Measurements from ENCODE around the gene CFAP53. TPM values are rescaled to one million over a fixed set of nuclear protein-coding genes. Genes with fewer than 3 reads are reported as not detected.
"Not testable (repeated sequence)": the region's sequence is repeated elsewhere in the genome, so short reads cannot be mapped to it uniquely, and the experiment has no call there.

CFAP53 gene
- total RNA-seq, 1 donor from 2014 or later: 0.69 TPM

DNA sequence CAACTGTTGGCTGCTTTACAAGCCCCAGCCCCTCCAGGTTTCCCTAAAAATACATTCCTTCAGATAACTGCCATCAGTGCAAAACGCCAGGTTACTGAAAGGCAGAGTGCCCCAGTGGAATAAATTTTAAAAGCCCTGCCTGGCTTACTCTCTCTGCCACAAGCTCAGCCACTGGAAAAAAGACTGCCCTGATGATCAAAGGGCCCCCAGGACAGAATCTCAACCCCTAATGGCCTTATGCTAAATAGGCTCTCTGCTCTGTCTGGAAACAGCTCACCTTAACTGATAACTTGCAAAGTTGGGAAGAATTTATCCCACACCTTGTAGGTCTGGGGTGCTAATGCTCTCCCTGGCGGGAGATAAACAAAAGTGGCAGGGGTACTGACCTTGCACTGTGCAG lies 33.9 kb downstream of the CFAP53 start:
- TF ChIP-seq, protein P1, sequence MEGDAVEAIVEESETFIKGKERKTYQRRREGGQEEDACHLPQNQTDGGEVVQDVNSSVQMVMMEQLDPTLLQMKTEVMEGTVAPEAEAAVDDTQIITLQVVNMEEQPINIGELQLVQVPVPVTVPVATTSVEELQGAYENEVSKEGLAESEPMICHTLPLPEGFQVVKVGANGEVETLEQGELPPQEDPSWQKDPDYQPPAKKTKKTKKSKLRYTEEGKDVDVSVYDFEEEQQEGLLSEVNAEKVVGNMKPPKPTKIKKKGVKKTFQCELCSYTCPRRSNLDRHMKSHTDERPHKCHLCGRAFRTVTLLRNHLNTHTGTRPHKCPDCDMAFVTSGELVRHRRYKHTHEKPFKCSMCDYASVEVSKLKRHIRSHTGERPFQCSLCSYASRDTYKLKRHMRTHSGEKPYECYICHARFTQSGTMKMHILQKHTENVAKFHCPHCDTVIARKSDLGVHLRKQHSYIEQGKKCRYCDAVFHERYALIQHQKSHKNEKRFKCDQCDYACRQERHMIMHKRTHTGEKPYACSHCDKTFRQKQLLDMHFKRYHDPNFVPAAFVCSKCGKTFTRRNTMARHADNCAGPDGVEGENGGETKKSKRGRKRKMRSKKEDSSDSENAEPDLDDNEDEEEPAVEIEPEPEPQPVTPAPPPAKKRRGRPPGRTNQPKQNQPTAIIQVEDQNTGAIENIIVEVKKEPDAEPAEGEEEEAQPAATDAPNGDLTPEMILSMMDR (conservative IDR thresholded peaks at IDR 0.05; ENCODE audit: low read depth, low read length): no peak
- no peak for DNase-seq (ENCODE audit: low read depth)
- H3K4me3 ChIP-seq (ENCODE audit: low read depth, low read length): no peak overlapping the region

DNA sequence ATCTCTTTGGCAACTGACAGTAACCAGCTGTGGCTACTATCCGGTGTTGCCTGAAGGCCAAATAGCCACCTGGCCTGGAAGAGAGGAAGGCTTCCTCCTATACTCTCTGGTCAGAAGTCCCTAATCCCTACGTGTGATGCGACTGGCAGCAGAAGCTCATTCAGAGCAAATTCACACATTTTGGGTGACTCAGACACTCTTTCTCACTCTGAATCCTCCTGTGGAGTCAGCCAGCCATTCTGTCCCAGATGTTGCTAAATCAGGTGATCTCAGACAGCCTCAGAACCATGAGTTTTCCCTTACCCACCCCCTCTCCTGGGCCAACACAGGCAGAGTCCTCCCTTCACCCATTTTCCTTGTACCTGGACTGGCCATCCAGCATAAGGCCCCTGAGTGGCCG lies 34.7 kb downstream of the CFAP53 start:
- TF ChIP-seq, protein P1 (conservative IDR thresholded peaks at IDR 0.05; ENCODE audit: low read depth, low read length): no peak
- H3K4me3 ChIP-seq (ENCODE audit: low read depth, low read length): no peak overlapping the region
- peak; percentile 44 for DNase-seq (ENCODE audit: low read depth)

DNA sequence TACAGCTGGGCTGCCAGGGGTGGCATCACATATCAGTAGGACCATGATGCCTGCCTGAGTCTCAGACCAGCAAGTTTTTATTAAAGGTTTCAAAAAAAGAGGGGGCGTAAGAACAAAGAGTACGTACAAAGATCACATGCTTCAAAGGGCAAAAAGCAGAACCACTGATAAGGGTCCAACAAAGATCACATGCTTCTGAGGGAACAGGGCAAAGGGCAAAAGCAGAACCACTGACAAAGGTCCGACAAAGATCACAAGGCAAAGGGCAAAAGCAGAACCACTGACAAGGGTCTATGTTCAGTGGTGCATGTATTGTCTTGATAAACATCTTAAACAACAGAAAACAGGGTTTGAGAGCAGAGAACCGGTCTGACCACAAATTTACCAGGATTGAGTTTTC lies 46.0 kb downstream of the CFAP53 start:
- not testable (repeated sequence) for DNase-seq (ENCODE audit: low read depth); H3K4me3 ChIP-seq (ENCODE audit: low read depth, low read length)

DNA sequence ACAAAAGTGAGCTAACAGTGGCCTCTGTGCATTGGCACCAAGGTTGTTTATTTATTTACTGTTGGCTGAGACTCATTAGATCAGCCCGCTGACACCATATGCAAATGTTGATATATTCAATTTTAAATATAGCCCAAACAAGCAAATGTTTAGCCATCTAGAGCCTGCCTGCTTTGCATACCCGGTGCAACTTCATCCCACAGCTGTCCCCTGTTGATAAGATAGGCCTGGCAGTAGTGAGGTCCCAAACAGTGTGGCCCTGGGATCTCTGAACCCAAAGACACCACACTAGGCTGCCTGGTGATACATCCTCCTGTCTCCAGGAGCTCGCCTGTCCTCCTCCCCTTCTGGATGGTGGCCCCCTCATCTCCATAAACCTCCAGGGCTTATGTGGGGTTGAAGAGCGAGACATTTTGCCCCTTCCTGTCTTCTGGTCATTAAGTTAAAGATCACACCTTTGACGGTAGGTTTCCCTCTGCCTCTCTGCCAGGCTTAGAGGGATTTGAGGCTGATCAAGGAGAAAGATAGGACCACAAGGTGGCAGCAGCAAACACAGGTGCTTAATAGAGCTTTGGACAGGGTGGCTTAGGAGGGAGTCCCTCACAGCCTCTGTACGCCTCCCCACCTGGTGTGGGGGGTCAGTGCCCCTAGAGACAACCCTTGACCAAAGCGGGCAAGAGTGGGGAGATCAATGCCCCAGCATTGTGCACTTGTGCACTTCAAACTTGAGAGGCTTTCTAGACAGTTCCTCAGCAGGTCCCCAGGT lies 47.7 kb downstream of the CFAP53 start:
- no peak for DNase-seq (ENCODE audit: low read depth)
- TF ChIP-seq, protein P1 (conservative IDR thresholded peaks at IDR 0.05; ENCODE audit: low read depth, low read length): peak; percentile 77
- H3K4me3 ChIP-seq (ENCODE audit: low read depth, low read length): no peak overlapping the region

DNA sequence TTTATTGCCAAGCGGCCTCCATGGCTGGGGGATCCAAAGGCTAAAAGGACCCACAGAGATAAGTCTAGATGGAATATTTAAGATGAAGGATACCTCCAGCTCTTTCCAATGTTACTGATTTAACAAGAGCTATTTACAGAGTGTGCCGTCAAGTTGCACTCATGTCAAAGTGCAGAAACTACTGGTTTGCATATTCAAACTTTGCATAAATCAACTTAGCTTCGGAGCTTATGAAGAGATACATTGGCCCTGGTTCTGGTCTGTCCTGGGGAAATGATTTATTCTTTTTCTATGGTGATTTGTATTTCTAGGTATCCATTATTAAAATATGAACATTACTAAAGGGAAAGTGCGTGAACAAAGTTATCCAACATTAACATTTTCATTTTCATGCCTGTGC lies 57.0 kb downstream of the CFAP53 start:
- H3K4me3 ChIP-seq (ENCODE audit: low read depth, low read length): no peak overlapping the region
- TF ChIP-seq, protein P1 (conservative IDR thresholded peaks at IDR 0.05; ENCODE audit: low read depth, low read length): no peak
- DNase-seq (ENCODE audit: low read depth): no peak

DNA sequence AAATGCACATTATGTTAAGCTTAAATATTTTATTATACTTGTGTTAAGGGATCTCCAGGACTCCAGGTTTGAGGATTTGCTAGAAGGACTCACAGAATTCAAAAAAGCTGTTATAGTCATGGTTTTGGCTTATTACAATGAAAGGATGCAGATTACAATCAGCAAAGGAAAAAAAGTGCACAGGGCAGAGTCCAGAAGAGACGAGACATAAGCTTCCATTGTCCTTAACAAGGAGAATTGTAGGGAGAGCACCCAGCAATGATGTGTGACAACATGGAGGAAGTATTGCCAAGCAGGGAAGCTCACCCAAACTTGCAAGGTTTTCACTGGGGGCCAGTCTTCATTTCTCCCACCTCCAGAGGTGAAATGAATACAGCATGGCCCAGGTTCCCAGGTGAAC lies 58.6 kb downstream of the CFAP53 start:
- no peak for DNase-seq (ENCODE audit: low read depth)

DNA sequence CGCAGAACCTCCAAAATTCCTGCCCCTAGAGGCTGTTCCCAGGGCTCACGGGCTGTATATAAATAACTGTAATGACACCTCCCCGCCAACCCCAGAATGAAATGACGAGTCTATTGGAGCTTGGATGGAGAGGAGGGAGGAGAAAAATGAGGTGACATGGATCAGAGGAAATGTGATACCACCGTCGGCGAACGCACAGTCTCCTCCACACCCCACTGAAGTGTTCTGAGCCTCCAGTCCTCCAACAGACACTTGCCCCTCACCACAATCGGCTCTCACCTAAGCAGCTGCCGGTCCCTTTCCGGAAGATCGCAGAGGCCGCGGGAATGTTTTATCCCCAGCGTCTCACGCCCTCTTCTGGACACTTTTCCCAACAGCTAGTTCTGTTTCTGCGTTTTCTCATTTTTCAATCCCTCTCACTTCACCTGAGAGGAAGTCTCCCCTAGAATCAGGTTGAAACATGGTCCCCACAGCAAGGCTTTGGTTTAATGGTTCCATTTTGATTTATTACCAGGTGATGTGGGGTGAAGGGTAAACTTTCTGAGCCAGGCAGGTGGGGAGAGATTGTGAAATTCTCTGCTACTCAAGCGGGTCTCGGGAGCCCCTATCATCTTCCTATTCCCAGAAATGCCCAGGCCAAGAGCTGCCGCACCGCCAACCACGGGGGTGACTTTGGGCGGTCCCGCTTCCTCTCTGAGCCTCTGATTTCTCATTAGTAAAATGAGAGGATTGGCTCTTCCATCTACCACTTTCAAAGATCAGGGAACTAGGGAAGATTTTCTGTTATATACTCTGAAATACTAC lies 62.3 kb downstream of the CFAP53 start:
- DNase-seq (ENCODE audit: low read depth): no peak

More for the DNA sequence above, 58.6 kb downstream of the CFAP53 start:
- no peak overlapping the region for H3K4me3 ChIP-seq (ENCODE audit: low read depth, low read length)
- TF ChIP-seq, protein P1 (conservative IDR thresholded peaks at IDR 0.05; ENCODE audit: low read depth, low read length): no peak

More for the DNA sequence above, 62.3 kb downstream of the CFAP53 start:
- TF ChIP-seq, protein P1 (conservative IDR thresholded peaks at IDR 0.05; ENCODE audit: low read depth, low read length): peak; percentile 78
- peak overlapping the region; percentile 8 for H3K4me3 ChIP-seq (ENCODE audit: low read depth, low read length)

Measured in epithelial cell of proximal tubule (primary cell).